ENCODE measurements around the gene ARHGAP33. TPM values are rescaled to one million over a fixed set of nuclear protein-coding genes. Genes with fewer than 3 reads are reported as not detected.
A peak's percentile ranks its signal among the peaks of the same experiment; 100 is the strongest.

ARHGAP33 gene
- 20.1 TPM for total RNA-seq

GRCh38 chr19:35775298-35776101, at the start of gene ARHGAP33:
TSS of gene ARHGAP33 (plus strand) at chr19:35775564. CDS start at chr19:35775659, 95 bp downstream.
- DNase-seq (ENCODE audit: low spot score), result peak; percentile 99

- DNase-seq (ENCODE audit: low spot score), result no peak
These were observed 48.1 kb upstream of the ARHGAP33 start for GRCh38 chr19:35727053-35727955.

- DNase-seq (ENCODE audit: low spot score), result no peak
These were observed 47.2 kb upstream of the ARHGAP33 start for GRCh38 chr19:35727956-35728706.

DNA sequence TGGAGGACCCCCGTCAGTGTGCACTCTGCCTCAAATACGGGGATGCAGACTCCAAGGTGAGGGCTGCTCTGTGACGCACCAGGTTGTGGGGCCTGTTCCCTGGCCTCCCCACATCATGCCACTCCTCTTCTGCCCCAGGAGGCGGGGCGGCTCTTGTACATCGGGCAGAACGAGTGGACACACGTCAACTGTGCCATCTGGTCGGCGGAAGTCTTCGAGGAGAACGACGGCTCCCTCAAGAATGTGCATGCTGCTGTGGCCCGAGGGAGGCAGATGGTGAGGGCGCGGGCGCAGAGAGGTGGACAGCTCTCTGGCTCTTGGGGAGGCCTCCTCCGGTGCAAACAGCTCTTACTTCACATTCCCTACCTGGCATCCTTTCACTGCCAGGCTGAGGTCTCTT, 46.3 kb upstream of the ARHGAP33 start:
- no peak for DNase-seq (ENCODE audit: low spot score)

- no peak for DNase-seq (ENCODE audit: low spot score)
These were observed 45.6 kb upstream of the ARHGAP33 start for GRCh38 chr19:35729763-35730162.

DNA sequence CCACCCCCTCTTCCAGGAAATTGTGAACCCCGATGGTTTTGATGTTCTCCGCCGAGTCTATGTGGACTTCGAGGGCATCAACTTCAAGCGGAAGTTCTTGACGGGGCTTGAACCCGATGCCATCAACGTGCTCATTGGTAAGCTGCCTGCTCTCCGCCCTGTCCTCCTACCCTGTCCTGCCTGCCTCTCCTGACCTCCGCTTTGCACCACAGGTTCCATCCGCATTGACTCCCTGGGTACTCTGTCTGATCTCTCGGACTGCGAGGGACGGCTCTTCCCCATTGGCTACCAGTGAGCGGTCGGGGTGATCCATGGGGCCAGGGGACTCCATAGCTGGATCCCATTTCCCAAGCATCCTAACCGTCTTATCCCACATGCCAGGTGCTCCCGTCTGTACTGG, 45.0 kb upstream of the ARHGAP33 start:
- DNase-seq (ENCODE audit: low spot score), result no peak

DNA sequence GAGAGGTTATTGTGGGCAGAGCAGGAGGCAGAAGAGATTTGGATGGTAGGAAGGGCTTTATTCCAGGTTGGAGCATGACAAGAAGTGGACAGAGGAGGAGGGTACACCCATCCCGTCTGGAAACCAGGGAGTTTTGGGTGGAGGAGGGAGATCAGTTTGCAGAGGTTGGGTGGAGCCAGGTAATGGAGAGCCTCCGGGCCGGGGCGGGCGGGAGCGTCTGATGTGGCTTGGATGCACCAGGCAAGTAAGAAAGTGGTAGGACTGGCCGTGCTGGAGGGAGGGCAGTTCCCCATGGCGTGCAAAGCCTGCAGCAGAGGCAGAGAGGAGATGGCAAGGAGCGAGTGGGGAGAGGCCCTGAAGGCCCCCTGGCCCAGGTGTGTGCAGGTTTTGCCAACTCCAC, 44.0 kb upstream of the ARHGAP33 start:
- DNase-seq (ENCODE audit: low spot score), result no peak

DNA sequence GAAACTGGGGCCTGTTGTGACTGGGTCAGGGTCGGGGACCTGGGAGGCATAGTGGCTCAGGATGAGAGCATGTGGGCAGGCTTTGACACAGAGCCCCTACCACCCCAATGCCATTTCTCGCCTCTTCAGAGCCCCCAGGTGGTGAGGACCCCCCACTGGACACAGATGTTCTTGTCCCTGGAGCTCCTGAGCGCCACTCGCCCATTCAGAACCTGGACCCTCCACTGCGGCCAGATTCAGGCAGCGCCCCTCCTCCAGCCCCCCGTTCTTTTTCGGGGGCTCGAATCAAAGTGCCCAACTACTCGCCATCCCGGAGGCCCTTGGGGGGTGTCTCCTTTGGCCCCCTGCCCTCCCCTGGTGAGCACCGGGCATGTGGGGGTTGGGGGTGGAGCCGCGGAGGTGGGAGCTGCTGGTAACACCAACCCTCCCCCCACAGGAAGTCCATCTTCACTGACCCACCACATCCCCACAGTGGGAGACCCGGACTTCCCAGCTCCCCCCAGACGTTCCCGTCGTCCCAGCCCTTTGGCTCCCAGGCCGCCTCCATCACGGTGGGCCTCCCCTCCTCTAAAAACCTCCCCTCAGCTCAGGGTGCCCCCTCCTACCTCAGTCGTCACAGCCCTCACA, 43.5 kb upstream of the ARHGAP33 start:
- DNase-seq (ENCODE audit: low spot score), result no peak

DNA sequence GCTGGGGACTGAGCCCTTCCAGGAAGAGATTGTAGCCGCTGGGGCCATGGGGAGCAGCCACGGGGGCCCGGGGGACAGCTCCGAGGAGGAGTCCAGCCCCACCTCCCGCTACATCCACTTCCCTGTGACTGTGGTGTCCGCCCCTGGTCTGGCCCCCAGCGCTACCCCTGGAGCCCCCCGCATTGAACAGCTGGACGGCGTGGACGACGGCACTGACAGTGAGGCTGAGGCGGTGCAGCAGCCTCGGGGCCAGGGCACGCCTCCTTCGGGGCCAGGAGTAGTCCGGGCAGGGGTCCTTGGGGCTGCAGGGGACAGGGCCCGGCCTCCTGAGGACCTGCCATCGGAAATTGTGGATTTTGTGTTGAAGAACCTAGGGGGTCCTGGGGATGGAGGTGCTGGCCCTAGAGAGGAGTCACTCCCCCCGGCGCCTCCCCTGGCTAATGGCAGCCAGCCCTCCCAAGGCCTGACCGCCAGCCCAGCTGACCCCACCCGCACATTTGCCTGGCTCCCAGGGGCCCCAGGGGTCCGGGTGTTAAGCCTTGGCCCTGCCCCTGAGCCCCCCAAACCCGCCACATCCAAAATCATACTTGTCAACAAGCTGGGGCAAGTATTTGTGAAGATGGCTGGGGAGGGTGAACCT, 42.7 kb upstream of the ARHGAP33 start:
- no peak for DNase-seq (ENCODE audit: low spot score)

DNA sequence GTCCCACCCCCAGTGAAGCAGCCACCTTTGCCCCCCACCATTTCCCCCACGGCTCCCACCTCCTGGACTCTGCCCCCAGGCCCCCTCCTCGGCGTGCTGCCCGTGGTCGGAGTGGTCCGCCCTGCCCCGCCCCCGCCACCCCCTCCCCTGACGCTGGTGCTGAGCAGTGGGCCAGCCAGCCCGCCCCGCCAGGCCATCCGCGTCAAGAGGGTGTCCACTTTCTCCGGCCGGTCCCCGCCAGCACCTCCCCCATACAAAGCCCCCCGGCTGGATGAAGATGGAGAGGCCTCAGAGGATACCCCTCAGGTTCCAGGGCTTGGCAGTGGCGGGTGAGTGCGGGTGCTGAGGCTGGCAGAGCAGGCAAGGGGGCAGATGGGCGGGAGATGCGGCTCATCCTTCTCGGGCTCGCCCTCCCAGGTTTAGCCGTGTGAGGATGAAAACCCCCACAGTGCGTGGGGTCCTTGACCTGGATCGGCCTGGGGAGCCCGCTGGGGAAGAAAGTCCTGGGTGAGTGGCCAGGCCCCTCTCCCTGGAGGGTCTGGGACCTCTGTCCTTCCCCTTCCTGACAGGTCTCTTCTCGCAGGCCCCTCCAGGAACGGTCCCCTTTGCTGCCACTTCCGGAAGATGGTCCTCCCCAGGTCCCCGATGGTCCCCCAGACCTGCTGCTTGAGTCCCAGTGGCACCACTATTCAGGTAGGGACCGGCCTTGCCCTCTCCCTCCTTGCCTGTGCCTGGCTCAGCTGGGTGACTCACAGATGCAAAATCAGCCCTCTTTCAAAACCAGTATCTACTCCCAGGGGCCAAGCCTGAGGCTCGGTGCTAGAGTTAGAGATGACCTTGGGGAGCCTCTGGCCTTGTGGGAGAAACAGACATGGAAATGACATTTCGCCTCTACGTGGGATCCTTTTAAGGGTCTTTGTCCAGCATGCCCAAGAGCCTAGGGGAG, 41.9 kb upstream of the ARHGAP33 start:
- no peak for DNase-seq (ENCODE audit: low spot score)

- no peak for DNase-seq (ENCODE audit: low spot score)
These were observed 41.1 kb upstream of the ARHGAP33 start for GRCh38 chr19:35734273-35734672.

GRCh38 chr19:35734889-35735288, 40.5 kb upstream of the ARHGAP33 start:
- DNase-seq (ENCODE audit: low spot score), result no peak

DNA sequence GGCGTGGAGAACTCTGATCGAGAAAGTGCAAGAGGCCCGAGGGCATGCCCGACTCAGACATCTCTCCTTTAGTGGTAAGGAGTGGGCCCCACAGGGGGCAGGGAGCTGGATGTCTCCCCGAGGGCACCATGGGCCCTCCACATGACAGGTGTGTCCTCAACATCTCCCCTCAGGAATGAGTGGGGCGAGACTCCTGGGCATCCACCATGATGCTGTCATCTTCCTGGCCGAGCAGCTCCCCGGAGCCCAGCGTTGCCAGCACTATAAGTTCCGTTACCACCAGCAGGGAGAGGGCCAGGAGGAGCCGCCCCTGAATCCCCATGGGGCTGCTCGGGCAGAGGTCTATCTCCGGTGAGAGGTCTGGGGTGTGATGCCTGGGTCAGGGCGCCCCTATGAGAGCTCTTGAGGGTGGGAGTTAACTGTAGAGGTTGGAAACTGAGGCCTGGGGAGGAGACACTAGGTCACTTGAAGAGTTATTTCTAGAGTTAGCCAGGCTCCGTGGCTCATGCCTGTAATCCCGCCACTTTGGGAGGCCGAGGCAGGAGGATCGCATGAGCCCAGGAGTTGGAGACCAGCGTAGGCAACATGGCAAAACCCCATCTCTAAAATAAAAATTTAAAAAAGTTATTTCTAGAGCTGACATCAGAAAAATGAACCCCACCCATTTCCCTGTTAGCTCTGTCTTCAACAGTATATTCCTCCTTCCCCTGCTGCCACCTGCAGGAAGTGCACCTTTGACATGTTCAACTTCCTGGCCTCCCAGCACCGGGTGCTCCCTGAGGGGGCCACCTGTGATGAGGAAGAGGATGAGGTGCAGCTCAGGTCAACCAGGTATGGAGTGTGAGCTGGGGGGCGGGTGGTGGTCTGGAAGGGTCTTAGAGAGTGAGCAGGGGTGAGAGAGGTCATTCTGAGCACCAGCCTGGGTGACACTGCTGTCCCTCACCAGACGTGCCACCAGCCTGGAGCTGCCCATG, 38.2 kb upstream of the ARHGAP33 start:
- DNase-seq (ENCODE audit: low spot score), result no peak

DNA sequence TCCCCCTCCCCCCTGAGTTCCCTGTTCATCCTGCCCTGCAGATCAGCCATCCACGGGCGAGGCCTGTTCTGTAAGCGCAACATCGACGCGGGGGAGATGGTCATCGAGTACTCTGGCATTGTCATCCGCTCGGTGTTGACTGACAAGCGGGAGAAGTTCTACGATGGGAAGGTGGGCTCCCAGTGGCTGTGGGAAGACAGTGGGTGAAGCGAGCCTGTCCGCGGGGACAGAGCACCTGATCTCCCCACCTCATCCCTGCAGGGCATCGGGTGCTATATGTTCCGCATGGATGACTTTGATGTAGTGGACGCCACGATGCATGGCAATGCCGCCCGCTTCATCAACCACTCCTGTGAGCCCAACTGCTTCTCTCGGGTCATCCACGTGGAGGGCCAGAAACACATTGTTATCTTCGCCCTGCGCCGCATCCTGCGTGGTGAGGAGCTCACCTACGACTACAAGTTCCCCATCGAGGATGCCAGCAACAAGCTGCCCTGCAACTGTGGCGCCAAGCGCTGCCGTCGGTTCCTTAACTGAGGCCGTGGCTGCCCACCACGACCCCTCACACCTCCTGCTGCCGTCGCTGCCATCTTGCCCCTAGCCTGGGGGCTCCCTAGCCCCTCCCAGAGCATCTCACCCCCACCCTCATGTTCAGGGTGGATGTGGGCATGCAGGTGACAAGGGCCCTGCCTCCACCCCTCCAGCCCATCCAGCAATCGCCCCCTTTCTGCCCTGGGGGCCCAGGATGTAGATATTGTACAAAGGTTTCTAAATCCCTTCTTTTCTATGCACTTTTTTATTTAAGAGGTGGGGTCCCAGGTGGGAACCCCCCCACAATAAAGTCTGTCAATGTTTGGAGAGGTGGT, 37.1 kb upstream of the ARHGAP33 start:
- no peak for DNase-seq (ENCODE audit: low spot score)

DNA sequence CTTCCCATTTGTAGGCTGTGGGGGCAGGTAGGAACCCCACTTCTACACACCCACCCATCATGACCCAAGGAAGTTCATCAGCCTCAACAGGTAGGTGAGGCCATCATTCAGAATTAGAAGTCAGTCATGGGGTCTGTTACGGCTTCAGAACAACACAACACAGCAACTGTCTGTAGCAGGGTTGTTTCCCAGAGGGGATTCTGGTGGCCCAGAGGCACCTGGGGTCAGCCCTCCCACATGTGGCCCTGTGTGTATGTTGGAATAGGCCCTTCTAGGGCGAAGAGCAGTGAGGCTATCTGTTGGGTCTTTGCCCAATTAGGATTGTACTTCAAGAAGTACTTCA, 36.5 kb upstream of the ARHGAP33 start:
- no peak for DNase-seq (ENCODE audit: low spot score)

DNA sequence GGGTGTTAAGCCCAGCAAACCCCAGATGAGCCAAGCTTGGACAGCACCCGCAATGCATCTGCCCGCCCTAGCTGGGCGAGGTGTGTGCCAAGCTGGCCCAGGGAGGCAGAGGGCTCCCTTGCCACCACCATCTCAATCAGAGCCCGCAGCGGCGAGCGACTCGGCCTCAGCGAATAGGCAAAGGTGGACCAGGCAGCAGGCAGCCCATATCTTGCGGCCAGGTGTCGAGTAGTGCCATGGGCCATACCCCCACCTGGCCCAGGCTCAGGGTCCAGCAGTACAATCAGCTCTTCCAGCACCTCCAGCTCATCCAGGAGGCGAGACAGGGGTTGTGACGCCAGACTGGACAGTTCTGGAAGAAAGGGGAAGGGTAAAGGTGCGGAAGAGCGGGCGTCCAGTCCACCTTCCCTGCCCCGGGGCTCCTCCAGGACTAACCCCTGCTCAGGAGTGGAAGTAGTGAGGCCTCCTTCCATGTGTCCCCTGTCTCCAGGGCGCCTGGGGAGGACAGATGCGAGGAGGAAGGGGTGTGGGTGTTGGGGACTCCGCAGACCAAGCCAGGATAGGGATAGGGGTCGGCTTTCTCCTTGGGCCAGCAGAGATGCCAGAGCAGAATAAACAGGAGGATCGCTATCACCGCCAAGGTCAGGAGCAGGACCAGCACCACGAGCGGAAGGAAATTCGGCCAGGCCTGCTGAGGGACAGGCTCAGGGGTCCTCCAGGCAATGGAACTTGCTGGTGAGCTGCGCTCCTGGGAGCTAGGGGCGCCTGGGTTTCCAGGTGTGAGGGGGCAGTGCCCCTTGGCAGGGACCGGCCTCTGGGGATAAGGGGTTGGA, 35.9 kb upstream of the ARHGAP33 start:
- DNase-seq (ENCODE audit: low spot score), result no peak

DNA sequence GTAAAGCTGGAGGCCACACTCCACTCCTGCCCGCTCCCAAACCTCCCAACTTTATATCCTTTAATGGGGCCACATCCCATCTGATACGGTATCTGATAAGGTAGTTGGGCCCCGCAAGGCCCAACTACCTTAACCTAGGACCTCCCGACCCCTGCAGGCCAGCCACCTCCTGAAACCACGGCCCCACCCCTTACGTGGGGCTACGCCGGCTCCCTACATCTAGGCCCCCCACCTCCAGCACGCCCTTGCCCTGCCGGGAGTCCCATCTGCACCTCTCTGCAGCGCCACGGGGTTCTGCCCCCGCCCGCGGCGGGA, 35.3 kb upstream of the ARHGAP33 start:
- no peak for DNase-seq (ENCODE audit: low spot score)

All from mucosa of gallbladder (tissue), 1 donor.